ENCODE data around the gene GABPB2.

The GABPB2 gene

DNA sequence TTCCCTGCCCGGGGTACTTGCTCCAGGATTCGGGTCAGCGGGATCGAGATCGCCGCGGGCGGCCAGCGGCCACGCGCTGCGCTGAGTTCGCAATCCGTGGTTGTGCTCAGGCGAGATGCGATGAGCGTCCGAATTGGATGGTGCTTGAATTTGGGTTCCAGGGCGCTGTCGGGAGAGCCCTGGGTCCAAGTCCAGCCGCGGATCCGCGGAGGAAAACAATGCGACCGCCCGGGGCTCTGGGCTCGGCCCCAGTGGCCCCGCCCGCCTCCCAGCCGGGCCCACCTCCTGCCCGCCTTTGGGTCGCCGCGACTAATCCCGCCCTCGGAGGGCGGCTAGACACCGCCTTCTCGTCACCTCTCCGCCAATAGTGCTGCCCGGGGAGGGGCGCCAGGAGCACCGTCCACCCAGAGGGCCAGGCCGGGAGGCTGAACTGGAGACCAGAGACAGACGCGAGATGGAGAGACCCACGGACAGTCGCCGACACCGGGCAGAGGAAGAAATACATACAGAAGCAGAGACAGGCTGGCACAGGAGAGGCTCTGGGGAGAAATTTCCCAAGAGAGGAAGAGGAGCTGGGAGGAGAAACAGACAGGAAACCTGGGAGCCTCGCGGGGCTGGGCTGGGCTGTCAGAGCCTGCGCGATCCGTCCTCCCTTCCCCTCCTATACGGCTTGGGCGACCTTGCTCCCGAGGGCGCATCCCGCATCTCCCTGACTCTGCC, 76.0 kb downstream of the GABPB2 start, which contains the start of gene SEMA6C:
TSS of gene SEMA6C (minus strand) at position 220 of the 720 bp plus-strand sequence. CDS start 4,010 bp downstream, outside the sequence.
- Mint-ChIP-seq H3K27ac (peak within 1 kb of the TSS; percentile 40), H3K4me1 (ENCODE audit: low read depth) (peaks cover 22% of the 10 kb centered on the region), H3K4me3 (peak within 1 kb of the TSS; percentile 83), H3K27me3 (peaks cover 42% of the 10 kb centered on the region), H3K36me3 (ENCODE audit: low read depth) (peaks cover 7% of the 10 kb centered on the region), H3K9me3 (no peaks in the 10 kb centered on the region)
- intact Hi-C loops (cut with micrococcal nuclease), result no loop called here

DNA sequence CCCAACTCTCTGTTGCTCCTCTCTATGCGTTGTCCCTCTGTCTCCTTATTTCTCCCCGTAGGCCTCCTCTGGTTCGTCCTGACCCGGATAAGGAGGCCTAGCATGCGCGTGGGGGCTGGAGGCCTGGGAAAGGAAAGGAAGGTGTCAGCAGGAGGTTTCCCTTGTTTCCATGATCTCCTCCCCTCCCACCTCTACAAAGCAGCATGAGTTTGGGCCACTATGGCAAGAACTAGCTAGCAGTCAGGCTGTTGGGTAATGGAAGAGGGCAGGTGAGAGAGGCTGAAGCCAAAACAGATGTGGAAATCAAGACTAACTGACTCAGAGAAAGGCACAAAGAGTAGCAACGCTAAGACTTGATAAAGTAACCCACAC, 76.6 kb downstream of the GABPB2 start:
- Mint-ChIP-seq H3K36me3 (ENCODE audit: low read depth) (peaks cover 7% of the 10 kb centered on the region), H3K27ac (peak overlapping the region; percentile 40), H3K4me3 (peak overlapping the region; percentile 83), H3K9me3 (no peaks in the 10 kb centered on the region), H3K27me3 (peaks cover 42% of the 10 kb centered on the region), H3K4me1 (ENCODE audit: low read depth) (peaks cover 22% of the 10 kb centered on the region)
- intact Hi-C loops (cut with micrococcal nuclease), result no loop called here

DNA sequence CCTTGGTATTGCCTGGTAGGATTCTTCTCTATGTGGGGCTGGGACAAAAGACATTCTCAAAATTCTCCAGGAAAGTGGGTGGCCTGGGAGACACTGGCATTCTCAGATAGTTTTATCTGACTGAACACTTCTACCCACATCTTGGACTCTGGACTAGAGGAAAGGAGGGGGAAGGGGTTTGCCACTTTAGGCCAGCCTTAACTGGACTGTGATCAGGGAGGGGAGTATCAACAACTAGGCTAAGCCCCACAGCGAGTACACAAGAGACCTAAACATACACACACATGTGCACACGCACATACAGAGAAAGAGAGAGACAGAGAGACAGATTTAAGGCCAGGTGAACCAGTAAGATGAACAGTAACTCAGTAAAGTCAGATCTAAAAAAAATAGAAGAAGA, 77.1 kb downstream of the GABPB2 start:
- intact Hi-C loops (cut with micrococcal nuclease), result no loop called here
- Mint-ChIP-seq H3K27me3 (peaks cover 39% of the 10 kb centered on the region), H3K27ac (no peak overlapping the region), H3K4me1 (ENCODE audit: low read depth) (peaks cover 22% of the 10 kb centered on the region), H3K4me3 (no peak overlapping the region), H3K36me3 (ENCODE audit: low read depth) (peaks cover 7% of the 10 kb centered on the region), H3K9me3 (no peaks in the 10 kb centered on the region)

DNA sequence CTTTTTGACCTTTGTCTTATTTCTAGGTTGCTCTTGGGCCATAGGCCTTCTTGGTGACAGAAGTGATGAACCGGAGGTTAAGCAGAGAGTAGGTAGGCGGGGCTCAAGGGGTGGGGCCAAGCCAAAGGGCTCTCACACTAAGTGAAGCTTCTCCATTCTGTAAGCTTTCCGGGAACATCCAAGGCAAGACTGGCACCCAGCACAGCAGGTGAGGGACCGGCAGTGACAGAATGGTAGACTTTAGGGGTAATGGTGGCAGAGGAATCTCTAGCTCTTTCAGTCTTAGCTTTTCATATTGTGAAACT, 85.9 kb downstream of the GABPB2 start, which contains the start of gene TNFAIP8L2:
TSS of gene TNFAIP8L2 (plus strand) at position 135 of the 305 bp plus-strand sequence. CDS start 2,049 bp downstream, outside the sequence.
- peaks cover 51% of the 10 kb centered on the region for H3K36me3 Mint-ChIP-seq (ENCODE audit: low read depth)

DNA sequence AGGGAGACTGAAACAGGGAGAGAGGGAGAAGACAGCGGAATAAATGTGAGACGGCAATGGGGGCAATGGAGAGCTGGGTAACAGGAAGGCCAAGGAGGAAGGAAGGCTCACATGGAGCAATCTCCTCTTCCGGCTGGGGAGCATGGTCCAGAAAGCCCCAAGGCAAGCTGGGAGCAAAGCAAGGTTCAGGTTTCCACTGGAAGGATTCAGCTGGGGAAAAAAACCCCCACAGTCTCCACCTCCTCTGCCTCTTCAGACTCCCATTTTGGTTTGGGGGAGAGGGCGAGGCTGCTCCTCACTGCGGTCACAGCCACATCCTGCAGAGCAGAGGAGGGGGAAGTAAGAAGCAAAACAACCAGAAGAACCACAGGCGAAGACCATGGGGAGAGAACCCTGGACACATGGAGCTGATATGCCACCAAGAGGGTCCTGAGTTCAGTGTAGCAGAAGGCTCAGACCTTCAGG, 86.5 kb downstream of the GABPB2 start:
- peak overlapping the region; percentile 88 for H3K27ac Mint-ChIP-seq
- no peaks in the 10 kb centered on the region for H3K27me3 Mint-ChIP-seq
- H3K36me3 Mint-ChIP-seq (ENCODE audit: low read depth), result peaks cover 57% of the 10 kb centered on the region
- peaks cover 41% of the 10 kb centered on the region for H3K4me1 Mint-ChIP-seq (ENCODE audit: low read depth)
- H3K4me3 Mint-ChIP-seq, result peak overlapping the region; percentile 87
- intact Hi-C loops (cut with micrococcal nuclease), result loop anchor here (5.0 kb wide), 1 partner anchor 135 kb away; no protein-coding TSS in a partner anchor
- H3K9me3 Mint-ChIP-seq, result no peaks in the 10 kb centered on the region

More for the DNA sequence above, 85.9 kb downstream of the GABPB2 start, which contains the start of gene TNFAIP8L2:
- peak within 1 kb of the TSS; percentile 87 for H3K4me3 Mint-ChIP-seq
- intact Hi-C loops (cut with micrococcal nuclease), result loop anchor here (1.0 to 5.0 kb wide), 2 partner anchors 57 to 134 kb away; no protein-coding TSS in a partner anchor
- H3K9me3 Mint-ChIP-seq, result no peaks in the 10 kb centered on the region
- H3K4me1 Mint-ChIP-seq (ENCODE audit: low read depth), result peaks cover 35% of the 10 kb centered on the region
- H3K27me3 Mint-ChIP-seq, result no peaks in the 10 kb centered on the region
- peak within 1 kb of the TSS; percentile 88 for H3K27ac Mint-ChIP-seq

DNA sequence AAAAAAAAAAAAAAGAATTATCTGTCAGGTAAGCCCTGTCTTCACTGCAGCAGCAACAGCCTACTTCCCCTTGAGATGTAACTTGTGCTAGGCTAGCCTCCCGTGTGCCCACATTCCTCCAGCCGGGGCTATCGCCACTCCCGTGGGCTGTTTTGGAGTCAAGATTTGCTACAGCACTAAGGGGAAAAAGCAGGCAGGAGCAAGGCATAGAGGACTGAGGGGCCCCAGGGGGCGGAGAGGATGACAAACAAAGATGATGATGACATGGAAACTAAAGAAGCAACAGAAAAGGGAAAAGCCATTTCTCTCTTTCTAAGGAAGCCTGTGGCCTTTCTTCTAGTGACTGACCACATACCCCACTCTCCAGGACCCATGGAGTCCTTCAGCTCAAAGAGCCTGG, 87.8 kb downstream of the GABPB2 start:
- no peaks in the 10 kb centered on the region for H3K27me3 Mint-ChIP-seq
- H3K9me3 Mint-ChIP-seq, result no peaks in the 10 kb centered on the region
- peaks cover 50% of the 10 kb centered on the region for H3K4me1 Mint-ChIP-seq (ENCODE audit: low read depth)
- intact Hi-C loops (cut with micrococcal nuclease), result loop anchor here (5.0 kb wide), 1 partner anchor 136 kb away; no protein-coding TSS in a partner anchor
- peaks cover 68% of the 10 kb centered on the region for H3K36me3 Mint-ChIP-seq (ENCODE audit: low read depth)
- H3K27ac Mint-ChIP-seq, result peak overlapping the region; percentile 88
- H3K4me3 Mint-ChIP-seq, result peak overlapping the region; percentile 87

DNA sequence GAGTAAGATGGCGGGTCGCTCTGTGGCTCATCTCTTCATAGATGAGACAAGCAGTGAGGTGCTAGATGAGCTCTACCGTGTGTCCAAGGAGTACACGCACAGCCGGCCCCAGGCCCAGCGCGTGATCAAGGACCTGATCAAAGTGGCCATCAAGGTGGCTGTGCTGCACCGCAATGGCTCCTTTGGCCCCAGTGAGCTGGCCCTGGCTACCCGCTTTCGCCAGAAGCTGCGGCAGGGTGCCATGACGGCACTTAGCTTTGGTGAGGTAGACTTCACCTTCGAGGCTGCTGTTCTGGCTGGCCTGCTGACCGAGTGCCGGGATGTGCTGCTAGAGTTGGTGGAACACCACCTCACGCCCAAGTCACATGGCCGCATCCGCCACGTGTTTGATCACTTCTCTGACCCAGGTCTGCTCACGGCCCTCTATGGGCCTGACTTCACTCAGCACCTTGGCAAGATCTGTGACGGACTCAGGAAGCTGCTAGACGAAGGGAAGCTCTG, 88.2 kb downstream of the GABPB2 start:
- peaks cover 54% of the 10 kb centered on the region for H3K4me1 Mint-ChIP-seq (ENCODE audit: low read depth)
- H3K4me3 Mint-ChIP-seq, result peak overlapping the region; percentile 87
- peaks cover 73% of the 10 kb centered on the region for H3K36me3 Mint-ChIP-seq (ENCODE audit: low read depth)
- intact Hi-C loops (cut with micrococcal nuclease), result loop anchor here (5.0 kb wide), 1 partner anchor 136 kb away; no protein-coding TSS in a partner anchor
- no peaks in the 10 kb centered on the region for H3K27me3 Mint-ChIP-seq
- H3K9me3 Mint-ChIP-seq, result no peaks in the 10 kb centered on the region
- peak overlapping the region; percentile 88 for H3K27ac Mint-ChIP-seq

DNA sequence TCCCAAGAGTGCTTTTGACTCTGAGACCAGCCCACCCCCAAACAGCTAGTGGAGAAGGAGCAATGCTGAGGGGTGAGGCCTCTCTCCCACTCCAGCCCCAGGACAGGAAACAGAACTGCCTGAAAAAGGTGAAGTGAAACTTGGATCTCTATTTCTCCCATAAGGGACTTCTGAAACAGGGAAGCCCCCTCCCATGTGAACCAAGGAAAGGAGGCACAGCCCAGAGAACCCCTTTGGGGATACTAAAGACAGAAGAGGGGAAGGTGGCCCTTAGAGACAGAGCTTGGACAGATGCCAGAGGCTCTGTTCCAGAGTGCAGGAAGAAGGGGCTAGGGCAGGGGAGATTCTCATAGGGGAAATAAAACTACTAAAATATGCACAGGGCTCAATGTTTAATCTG, 88.8 kb downstream of the GABPB2 start:
- intact Hi-C loops (cut with micrococcal nuclease), result loop anchor here (5.0 kb wide), 1 partner anchor 137 kb away; no protein-coding TSS in a partner anchor
- peak overlapping the region; percentile 87 for H3K4me3 Mint-ChIP-seq

DNA sequence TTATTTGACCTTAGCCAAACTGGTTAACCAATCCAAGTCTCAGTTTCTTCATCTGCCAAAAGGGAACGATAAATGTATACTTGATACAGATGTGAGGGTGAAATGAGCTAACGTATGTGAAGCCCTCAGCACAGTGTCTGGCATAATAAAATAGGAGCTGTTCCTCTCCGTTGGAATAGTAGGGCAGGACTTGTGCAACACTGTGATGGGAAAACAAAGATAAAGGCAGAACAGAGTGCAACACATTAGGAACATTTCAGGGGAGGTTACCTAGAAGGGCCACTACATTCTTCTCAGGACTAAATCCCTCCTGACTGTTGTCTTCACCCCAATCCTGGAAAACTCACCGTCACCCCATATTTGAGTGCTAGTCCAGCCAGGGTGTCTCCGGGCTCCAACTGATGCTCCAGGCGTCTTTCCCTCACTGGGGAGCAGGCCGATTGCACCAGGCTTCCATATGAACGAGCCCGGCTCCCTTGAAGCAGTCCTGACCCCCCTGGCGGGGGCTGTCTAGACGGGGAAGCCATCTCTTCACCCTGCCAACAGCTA, 94.2 kb downstream of the GABPB2 start:
- H3K4me3 Mint-ChIP-seq, result no peak overlapping the region
- no peak overlapping the region for H3K27ac Mint-ChIP-seq
- peaks cover 96% of the 10 kb centered on the region for H3K36me3 Mint-ChIP-seq (ENCODE audit: low read depth)
- H3K9me3 Mint-ChIP-seq, result no peaks in the 10 kb centered on the region
- peaks cover 69% of the 10 kb centered on the region for H3K4me1 Mint-ChIP-seq (ENCODE audit: low read depth)
- intact Hi-C loops (cut with micrococcal nuclease), result no loop called here
- H3K27me3 Mint-ChIP-seq, result no peaks in the 10 kb centered on the region

More for the DNA sequence above, 88.8 kb downstream of the GABPB2 start:
- no peaks in the 10 kb centered on the region for H3K27me3 Mint-ChIP-seq
- H3K9me3 Mint-ChIP-seq, result no peaks in the 10 kb centered on the region
- peak overlapping the region; percentile 88 for H3K27ac Mint-ChIP-seq
- H3K4me1 Mint-ChIP-seq (ENCODE audit: low read depth), result peaks cover 60% of the 10 kb centered on the region
- H3K36me3 Mint-ChIP-seq (ENCODE audit: low read depth), result peaks cover 79% of the 10 kb centered on the region

DNA sequence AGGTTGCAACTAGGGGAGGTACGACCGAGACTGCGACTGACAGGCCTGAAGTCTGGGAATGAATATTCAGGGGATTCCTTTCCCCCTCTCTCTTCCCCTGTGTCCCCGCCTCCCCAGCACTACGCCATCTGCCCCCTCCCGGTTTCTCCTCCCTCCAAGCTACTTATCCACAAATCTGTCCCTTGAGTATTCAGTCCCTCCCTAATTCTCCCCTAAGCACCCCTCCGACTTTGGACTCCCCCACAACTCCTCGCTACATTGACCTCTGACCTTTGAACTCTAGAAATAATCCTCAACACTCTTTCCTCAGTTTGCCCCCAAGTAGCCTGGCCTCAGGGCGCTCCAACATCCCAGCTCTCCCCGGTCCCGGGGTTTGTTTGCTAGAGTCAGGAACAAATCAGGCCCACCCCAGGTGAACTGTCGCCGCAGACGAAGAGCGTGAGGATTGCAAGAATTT, 94.7 kb downstream of the GABPB2 start:
- Mint-ChIP-seq H3K9me3 (no peaks in the 10 kb centered on the region), H3K27me3 (no peaks in the 10 kb centered on the region), H3K36me3 (ENCODE audit: low read depth) (peaks cover 96% of the 10 kb centered on the region), H3K4me1 (ENCODE audit: low read depth) (peaks cover 66% of the 10 kb centered on the region), H3K27ac (peak overlapping the region; percentile 84), H3K4me3 (peak overlapping the region; percentile 89)
- intact Hi-C loops (cut with micrococcal nuclease), result no loop called here

DNA sequence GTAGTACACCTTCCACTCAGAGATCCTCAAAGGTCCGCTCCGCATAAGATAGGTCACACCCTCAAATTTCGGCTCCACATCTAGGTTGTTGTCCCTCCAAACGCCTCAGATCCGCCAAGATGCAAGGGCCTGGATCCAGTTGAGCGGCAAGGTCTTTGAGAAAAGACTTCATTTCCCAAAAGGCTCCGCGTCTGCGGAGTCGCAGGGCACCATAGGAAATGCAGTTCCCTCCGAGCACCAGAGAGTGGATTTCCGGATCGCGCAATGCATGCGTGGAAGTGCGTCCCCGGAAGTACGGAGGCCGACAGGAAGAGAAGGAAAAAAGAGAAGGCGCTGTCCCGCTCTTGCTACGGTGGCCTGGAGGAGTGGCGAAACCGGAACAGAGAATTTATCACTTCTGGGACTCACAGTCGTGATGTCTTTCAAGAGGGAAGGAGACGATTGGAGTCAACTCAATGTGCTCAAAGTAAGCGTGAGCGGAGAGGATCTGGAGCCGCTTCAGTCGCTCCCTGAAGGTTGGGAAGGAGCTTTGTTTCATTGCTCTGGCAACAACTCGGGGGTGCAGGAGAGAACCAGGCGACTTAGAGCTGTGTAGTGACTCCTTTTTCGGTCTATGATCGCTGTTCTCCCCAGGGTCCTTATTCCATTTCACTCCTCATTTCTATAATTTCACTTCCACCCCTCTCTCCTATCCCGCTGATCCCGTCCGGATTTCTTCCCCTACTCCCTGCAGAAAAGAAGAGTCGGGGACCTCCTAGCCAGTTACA, 95.4 kb downstream of the GABPB2 start, which contains the start of the genes LYSMD1 and SCNM1:
TSS of gene LYSMD1 (minus strand) at position 165 of the 767 bp plus-strand sequence. CDS start 644 bp downstream, outside the sequence.
TSS of gene SCNM1 (plus strand) at position 407 of the 767 bp plus-strand sequence. CDS start at position 416, 9 bp downstream.
- intact Hi-C loops (cut with micrococcal nuclease), result no loop called here

DNA sequence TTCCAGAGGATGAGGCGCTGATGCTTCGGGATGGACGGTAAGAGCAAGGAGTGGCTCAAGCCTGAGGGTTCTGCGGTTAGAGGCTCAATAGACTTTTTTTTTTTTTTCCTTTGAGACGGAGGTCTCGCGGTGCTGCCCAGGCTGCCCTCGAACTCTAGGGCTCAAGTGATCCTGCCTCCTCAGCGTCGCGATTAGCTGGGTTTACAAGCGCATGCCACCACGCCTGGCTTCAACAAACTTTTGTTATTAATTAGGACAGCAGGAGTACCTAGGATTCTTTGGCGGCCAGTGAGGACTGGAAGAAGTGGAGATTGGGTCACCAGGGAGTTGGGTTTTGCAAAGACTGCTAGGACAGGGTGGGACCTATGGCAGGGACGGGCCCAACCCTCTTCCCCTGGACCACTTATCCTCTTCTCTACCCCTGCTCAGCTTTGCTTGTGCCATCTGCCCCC, 96.0 kb downstream of the GABPB2 start:
- H3K36me3 Mint-ChIP-seq (ENCODE audit: low read depth), result peaks cover 94% of the 10 kb centered on the region
- intact Hi-C loops (cut with micrococcal nuclease), result no loop called here
- peak overlapping the region; percentile 84 for H3K27ac Mint-ChIP-seq
- H3K4me1 Mint-ChIP-seq (ENCODE audit: low read depth), result peaks cover 56% of the 10 kb centered on the region
- no peaks in the 10 kb centered on the region for H3K9me3 Mint-ChIP-seq
- no peaks in the 10 kb centered on the region for H3K27me3 Mint-ChIP-seq
- peak overlapping the region; percentile 89 for H3K4me3 Mint-ChIP-seq

More for the DNA sequence above, 95.4 kb downstream of the GABPB2 start, which contains the start of the genes LYSMD1 and SCNM1:
- Mint-ChIP-seq H3K27me3 (no peaks in the 10 kb centered on the region), H3K4me1 (ENCODE audit: low read depth) (peaks cover 61% of the 10 kb centered on the region), H3K4me3 (peak within 1 kb of the TSS; percentile 89), H3K36me3 (ENCODE audit: low read depth) (peaks cover 96% of the 10 kb centered on the region), H3K9me3 (no peaks in the 10 kb centered on the region), H3K27ac (peak within 1 kb of the TSS; percentile 84)

DNA sequence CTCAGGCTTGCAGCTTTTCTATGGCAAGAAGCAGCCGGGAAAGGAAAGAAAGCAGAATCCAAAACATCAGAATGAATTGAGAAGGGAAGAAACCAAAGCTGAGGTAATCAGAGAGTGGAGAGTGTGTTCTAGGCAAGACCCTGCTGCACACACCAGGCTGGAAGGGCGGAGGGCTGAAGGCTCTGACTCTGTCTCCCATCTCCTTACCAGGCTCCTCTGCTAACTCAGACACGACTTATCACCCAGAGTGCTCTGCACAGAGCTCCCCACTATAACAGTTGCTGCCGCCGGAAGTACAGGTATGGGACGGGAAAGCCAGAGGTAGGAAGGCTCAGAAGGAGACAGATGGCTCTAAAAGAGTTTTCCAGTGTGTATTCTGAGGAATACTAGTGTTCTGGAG, 96.6 kb downstream of the GABPB2 start:
- Mint-ChIP-seq H3K27me3 (no peaks in the 10 kb centered on the region), H3K27ac (peak overlapping the region; percentile 84), H3K4me1 (ENCODE audit: low read depth) (peaks cover 51% of the 10 kb centered on the region), H3K4me3 (peak overlapping the region; percentile 89), H3K9me3 (no peaks in the 10 kb centered on the region), H3K36me3 (ENCODE audit: low read depth) (peaks cover 94% of the 10 kb centered on the region)
- intact Hi-C loops (cut with micrococcal nuclease), result no loop called here
